ENCODE measurements around the gene RAB22A. TPM values are rescaled to one million over a fixed set of nuclear protein-coding genes. Genes with fewer than 3 reads are reported as not detected.

Gene RAB22A
- total and polyA plus RNA-seq, 2 of the 4 experiments (the other 2 are of a cell fraction), result 8.2 to 8.4 TPM

GRCh38 chr20:58312836-58313235 lies 3.3 kb downstream of the RAB22A start:
- peaks cover 38% of the 10 kb centered on the region for H3K36me3 ChIP-seq (ENCODE audit: control insufficient read depth, insufficient read depth, low read length)
- no peak overlapping the region for H2BK5ac ChIP-seq (ENCODE audit: low read depth, low read length, poor library complexity, severe bottlenecking)
- peaks cover 4% of the 10 kb centered on the region; the same call in 1 of the 2 replicates for H3K4me1 ChIP-seq (ENCODE audit: control insufficient read depth, insufficient read depth, low read length)
- H3K27me3 ChIP-seq (ENCODE audit: control insufficient read depth, insufficient read depth, low read length), result no peaks in the 10 kb centered on the region
- no TSS peak for BruUV-seq (replicated peaks)
- no peak overlapping the region for H2BK15ac ChIP-seq (ENCODE audit: low read depth, low read length)
- no peak overlapping the region for H3K4me2 ChIP-seq (ENCODE audit: low read depth, low read length)
- peaks cover 40 to 74% of the 10 kb centered on the region in 2 experiments for H3K79me1 ChIP-seq (ENCODE audit: low read depth in 1 of 2, low read length in 2 of 2)
- intact Hi-C loops (cut with micrococcal nuclease) (loop anchor here (10.0 kb wide), 1 partner anchor 342 kb away; the partner anchor contains the start of gene STX16), dilution Hi-C loops (cut with HindIII; ENCODE audit: low sequenced_read_pairs, unreplicated experiment) (no loop called here), in situ Hi-C loops (cut with MboI; ENCODE audit: low sequenced_read_pairs) (no loop called here)
- H4K20me1 ChIP-seq (ENCODE audit: insufficient read depth, low read length), result peaks cover 23% of the 10 kb centered on the region
- H2BK120ac ChIP-seq (ENCODE audit: low read depth, low read length), result no peak overlapping the region
- H4K8ac ChIP-seq (ENCODE audit: low read depth in 2 of 2, low read length in 2 of 2), result no peak overlapping the region
- H2AK5ac ChIP-seq (ENCODE audit: low read depth, low read length), result no peak overlapping the region
- ChIA-PET POLR2A (ENCODE audit: unreplicated experiment) (interaction anchor here (0.7 kb wide), 1 partner anchor 11 kb away, joined by 3 read pairs; no protein-coding TSS in a partner anchor), CTCF (no interaction called here)
- H3K9ac ChIP-seq (ENCODE audit: low read depth, low read length), result no peak overlapping the region
- DNase-seq, result no peak
- no peak overlapping the region for H3K14ac ChIP-seq (replicated peaks; ENCODE audit: low read depth, low read length)
- H2AFZ ChIP-seq (replicated peaks; ENCODE audit: low read length, poor library complexity), result no peak overlapping the region
- no peak overlapping the region for H3K18ac ChIP-seq (ENCODE audit: low read depth, low read length)
- H2BK20ac ChIP-seq (ENCODE audit: low read depth, low read length), result no peak overlapping the region
- H3K9me3 ChIP-seq (ENCODE audit: control insufficient read depth, insufficient read depth, low read length), result no peaks in the 10 kb centered on the region
- H4K5ac ChIP-seq (ENCODE audit: low read depth, low read length), result no peak overlapping the region
- WGBS, 2 experiments (ENCODE audit: extremely low coverage in 2 of 2, insufficient read length in 1 of 2), result no CpG with 5 or more reads among the region's 2 CpGs
- peaks cover 27% of the 10 kb centered on the region for H3K9me1 ChIP-seq (ENCODE audit: insufficient read depth, low read length)
- TF ChIP-seq RCOR1 (IDR thresholded peaks at IDR 0.05; ENCODE audit: insufficient replicate concordance, low read length) (no peak), POLR2A (IDR thresholded peaks at IDR 0.05; ENCODE audit: low read depth, low read length) (no peak), MAFK (IDR thresholded peaks at IDR 0.05; ENCODE audit: low read depth, low read length) (no peak), NFE2L2 (IDR thresholded peaks at IDR 0.05; ENCODE audit: low read depth, low read length) (no peak), BHLHE40 (IDR thresholded peaks at IDR 0.05; ENCODE audit: low read depth, low read length) (no peak), RFX5 (IDR thresholded peaks at IDR 0.05; ENCODE audit: low read depth, low read length) (no peak), CEBPB (IDR thresholded peaks at IDR 0.05; ENCODE audit: low read depth, low read length) (no peak), FOS (IDR thresholded peaks at IDR 0.05; ENCODE audit: low read depth, low read length) (no peak), ELK1 (IDR thresholded peaks at IDR 0.05; ENCODE audit: borderline replicate concordance, low read depth, low read length) (no peak), USF2 (IDR thresholded peaks at IDR 0.05; ENCODE audit: low read depth, low read length) (no peak), CHD1 (IDR thresholded peaks at IDR 0.05; ENCODE audit: low read depth, low read length) (no peak), RAD21 (IDR thresholded peaks at IDR 0.05; ENCODE audit: low read length) (no peak), SMC3 (IDR thresholded peaks at IDR 0.05; ENCODE audit: low read depth, low read length) (no peak)
- TF ChIP-seq, protein P1, sequence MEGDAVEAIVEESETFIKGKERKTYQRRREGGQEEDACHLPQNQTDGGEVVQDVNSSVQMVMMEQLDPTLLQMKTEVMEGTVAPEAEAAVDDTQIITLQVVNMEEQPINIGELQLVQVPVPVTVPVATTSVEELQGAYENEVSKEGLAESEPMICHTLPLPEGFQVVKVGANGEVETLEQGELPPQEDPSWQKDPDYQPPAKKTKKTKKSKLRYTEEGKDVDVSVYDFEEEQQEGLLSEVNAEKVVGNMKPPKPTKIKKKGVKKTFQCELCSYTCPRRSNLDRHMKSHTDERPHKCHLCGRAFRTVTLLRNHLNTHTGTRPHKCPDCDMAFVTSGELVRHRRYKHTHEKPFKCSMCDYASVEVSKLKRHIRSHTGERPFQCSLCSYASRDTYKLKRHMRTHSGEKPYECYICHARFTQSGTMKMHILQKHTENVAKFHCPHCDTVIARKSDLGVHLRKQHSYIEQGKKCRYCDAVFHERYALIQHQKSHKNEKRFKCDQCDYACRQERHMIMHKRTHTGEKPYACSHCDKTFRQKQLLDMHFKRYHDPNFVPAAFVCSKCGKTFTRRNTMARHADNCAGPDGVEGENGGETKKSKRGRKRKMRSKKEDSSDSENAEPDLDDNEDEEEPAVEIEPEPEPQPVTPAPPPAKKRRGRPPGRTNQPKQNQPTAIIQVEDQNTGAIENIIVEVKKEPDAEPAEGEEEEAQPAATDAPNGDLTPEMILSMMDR (conservative IDR thresholded peaks at IDR 0.05; ENCODE audit: low read depth, low read length), result no peak
- ATAC-seq (ENCODE audit: low read depth), result no peak
- no peak overlapping the region for H4K91ac ChIP-seq (ENCODE audit: insufficient read depth, low read depth, low read length)
- H3K4me3 ChIP-seq (ENCODE audit: insufficient read depth, low read depth, low read length), result no peak overlapping the region
- H3K56ac ChIP-seq (ENCODE audit: extremely low read depth, insufficient read depth, low read length), result no peak overlapping the region
- no peak overlapping the region for H3K4ac ChIP-seq (ENCODE audit: low read depth, low read length)
- H3K23ac ChIP-seq (ENCODE audit: low read depth, low read length), result peak overlapping the region; percentile 61; the same call in 1 of the 2 replicates
- peak overlapping the region; percentile 13 for H2AK9ac ChIP-seq (replicated peaks; ENCODE audit: low read depth, low read length, poor library complexity)
- H3K27ac ChIP-seq (ENCODE audit: insufficient read depth, low read length), result no peak overlapping the region

Data from IMR-90 (cell line).